ENCODE results near the gene WDR7.

GRCh38 chr18:56921896-56922480 is 270.8 kb downstream of the WDR7 start:
- TF ChIP-seq CTCF (IDR thresholded peaks at IDR 0.05; ENCODE audit: low read length) (no peak), EZH2 (optimal IDR thresholded peaks at IDR 0.05; ENCODE audit: low read depth, low read length) (no peak), EZH2phosphoT487 (IDR thresholded peaks at IDR 0.05; ENCODE audit: low read length) (no peak)
